ENCODE results near the gene PRRX2. TPM values are rescaled to one million over a fixed set of nuclear protein-coding genes. Genes with fewer than 3 reads are reported as not detected.
"Not testable (repeated sequence)": the region's sequence is repeated elsewhere in the genome, so short reads cannot be mapped to it uniquely, and the experiment has no call there.

Gene PRRX2
- total and polyA plus RNA-seq, 2 donors (not counting 1 experiment from before 2014, with no cell fraction given), result not detected

GRCh38 chr9:129656795-129657390, 8.6 kb upstream of the PRRX2 start:
- Histone ChIP-seq H3K27me3 (replicated peaks in 1 of 4; ENCODE audit: control extremely low read depth in 1 of 4, control insufficient read depth in 3 of 4, insufficient read depth in 4 of 4, low read length in 3 of 4) (peaks cover 0 to 3% (median 0%) of the 10 kb centered on the region in 4 experiments), H3K9me3 (ENCODE audit: control extremely low read depth in 1 of 3, control insufficient read depth in 2 of 3, insufficient read depth in 1 of 3, low read length in 2 of 3) (no peaks in the 10 kb centered on the region), H3K4me3 (ENCODE audit: control extremely low read depth in 1 of 5, extremely low read depth in 1 of 5, insufficient read depth in 1 of 5, low read depth in 2 of 5, low read length in 4 of 5) (no peak overlapping the region), H2AFZ (ENCODE audit: insufficient read depth, low read depth, low read length, poor library complexity, severe bottlenecking) (no peak overlapping the region), H3K4me2 (replicated peaks; ENCODE audit: low read depth, low read length, poor library complexity, severe bottlenecking) (no peak overlapping the region), H4K20me1 (ENCODE audit: control insufficient read depth, insufficient read depth, low read length, poor library complexity, severe bottlenecking) (no peaks in the 10 kb centered on the region), H3K36me3 (replicated peaks in 1 of 2; ENCODE audit: control extremely low read depth in 1 of 2, control insufficient read depth in 1 of 2, extremely low read depth in 1 of 2, insufficient read depth in 2 of 2, low read length in 1 of 2) (no peaks in the 10 kb centered on the region), H3K79me2 (ENCODE audit: control insufficient read depth, insufficient read depth, low read length) (no peaks in the 10 kb centered on the region), H3K4me1 (ENCODE audit: control insufficient read depth in 2 of 2, insufficient read depth in 2 of 2, low read length in 2 of 2) (no peaks in the 10 kb centered on the region), H3K27ac (ENCODE audit: low read length in 2 of 2) (no peak overlapping the region), H3K9ac (ENCODE audit: low read length) (no peak overlapping the region)
- H3K4me1 Mint-ChIP-seq, result no peaks in the 10 kb centered on the region
- H3K9me3 Mint-ChIP-seq (ENCODE audit: insufficient read depth), result no peaks in the 10 kb centered on the region
- intact Hi-C loops (cut with micrococcal nuclease), result no loop called here
- 97% methylated on average over 5 of the region's 12 CpGs for WGBS (ENCODE audit: insufficient coverage)
- ChIA-PET POLR2A (no interaction called here), CTCF (interaction anchor here (0.7 kb wide), 1 partner anchor 453 kb away, joined by 3 read pairs; no protein-coding TSS in a partner anchor)
- H3K27ac Mint-ChIP-seq, result no peak overlapping the region
- ATAC-seq (ENCODE audit: low read depth), result no peak
- TF ChIP-seq EZH2 (IDR thresholded peaks at IDR 0.05; ENCODE audit: borderline replicate concordance, insufficient read depth, low read depth, low read length, poor library complexity, severe bottlenecking), result no peak
- no peak for TF ChIP-seq CTCF (IDR thresholded peaks at IDR 0.05)
- DNase-seq, result no peak
- H3K4me3 Mint-ChIP-seq, result no peak overlapping the region
- H3K27me3 Mint-ChIP-seq, result peaks cover 16% of the 10 kb centered on the region

- Histone ChIP-seq H3K27me3 (replicated peaks in 1 of 4; ENCODE audit: control extremely low read depth in 1 of 4, control insufficient read depth in 3 of 4, insufficient read depth in 4 of 4, low read length in 3 of 4) (peaks cover 0 to 14% (median 2%) of the 10 kb centered on the region in 4 experiments), H3K4me2 (replicated peaks; ENCODE audit: low read depth, low read length, poor library complexity, severe bottlenecking) (no peak overlapping the region), H3K9ac (ENCODE audit: low read length) (no peak overlapping the region), H3K79me2 (ENCODE audit: control insufficient read depth, insufficient read depth, low read length) (no peaks in the 10 kb centered on the region), H2AFZ (ENCODE audit: insufficient read depth, low read depth, low read length, poor library complexity, severe bottlenecking) (no peak overlapping the region), H3K9me3 (ENCODE audit: control extremely low read depth in 1 of 3, control insufficient read depth in 2 of 3, insufficient read depth in 1 of 3, low read length in 2 of 3) (no peaks in the 10 kb centered on the region), H3K27ac (ENCODE audit: low read length in 2 of 2) (no peak overlapping the region), H3K4me1 (ENCODE audit: control insufficient read depth in 2 of 2, insufficient read depth in 2 of 2, low read length in 2 of 2) (peaks cover 6 to 8% of the 10 kb centered on the region in 2 donors), H3K36me3 (replicated peaks in 1 of 2; ENCODE audit: control extremely low read depth in 1 of 2, control insufficient read depth in 1 of 2, extremely low read depth in 1 of 2, insufficient read depth in 2 of 2, low read length in 1 of 2) (no peaks in the 10 kb centered on the region), H3K4me3 (ENCODE audit: control extremely low read depth in 1 of 5, extremely low read depth in 1 of 5, insufficient read depth in 1 of 5, low read depth in 2 of 5, low read length in 4 of 5) (no peak overlapping the region), H4K20me1 (ENCODE audit: control insufficient read depth, insufficient read depth, low read length, poor library complexity, severe bottlenecking) (no peaks in the 10 kb centered on the region)
- intact Hi-C loops (cut with micrococcal nuclease), result no loop called here
- ChIA-PET CTCF (no interaction called here), POLR2A (no interaction called here)
- no peak overlapping the region for H3K4me3 Mint-ChIP-seq
- no peaks in the 10 kb centered on the region for H3K9me3 Mint-ChIP-seq (ENCODE audit: insufficient read depth)
- H3K27ac Mint-ChIP-seq, result no peak overlapping the region
- DNase-seq (no peak), ATAC-seq (ENCODE audit: low read depth) (no peak)
- WGBS (ENCODE audit: insufficient coverage), result no CpG with 5 or more reads among the region's 2 CpGs
- H3K4me1 Mint-ChIP-seq, result peaks cover 7% of the 10 kb centered on the region
- peaks cover 18% of the 10 kb centered on the region for H3K27me3 Mint-ChIP-seq
- TF ChIP-seq EZH2 (IDR thresholded peaks at IDR 0.05; ENCODE audit: borderline replicate concordance, insufficient read depth, low read depth, low read length, poor library complexity, severe bottlenecking), result no peak
- no peak for TF ChIP-seq CTCF (IDR thresholded peaks at IDR 0.05)
Observed at GRCh38 chr9:129661029-129661428, 4.4 kb upstream of the PRRX2 start.

GRCh38 chr9:129662239-129662638, 3.2 kb upstream of the PRRX2 start:
- peaks cover 19% of the 10 kb centered on the region for H3K27me3 Mint-ChIP-seq
- H3K9me3 ChIP-seq (ENCODE audit: control extremely low read depth in 1 of 3, control insufficient read depth in 2 of 3, insufficient read depth in 1 of 3, low read length in 2 of 3); intact Hi-C loops (cut with micrococcal nuclease); POLR2A ChIA-PET; ATAC-seq (ENCODE audit: low read depth); H3K79me2 ChIP-seq (ENCODE audit: control insufficient read depth, insufficient read depth, low read length); H3K4me3 Mint-ChIP-seq; H3K27ac ChIP-seq (ENCODE audit: low read length in 2 of 2); H3K36me3 ChIP-seq (replicated peaks in 1 of 2; ENCODE audit: control extremely low read depth in 1 of 2, control insufficient read depth in 1 of 2, extremely low read depth in 1 of 2, insufficient read depth in 2 of 2, low read length in 1 of 2); H3K4me1 ChIP-seq (ENCODE audit: control insufficient read depth in 2 of 2, insufficient read depth in 2 of 2, low read length in 2 of 2); H2AFZ ChIP-seq (ENCODE audit: insufficient read depth, low read depth, low read length, poor library complexity, severe bottlenecking); H3K4me1 Mint-ChIP-seq; DNase-seq; H3K27ac Mint-ChIP-seq; H3K4me2 ChIP-seq (replicated peaks; ENCODE audit: low read depth, low read length, poor library complexity, severe bottlenecking); H3K9ac ChIP-seq (ENCODE audit: low read length); H3K9me3 Mint-ChIP-seq (ENCODE audit: insufficient read depth); CTCF ChIA-PET; H3K4me3 ChIP-seq (ENCODE audit: control extremely low read depth in 1 of 5, extremely low read depth in 1 of 5, insufficient read depth in 1 of 5, low read depth in 2 of 5, low read length in 4 of 5); H4K20me1 ChIP-seq (ENCODE audit: control insufficient read depth, insufficient read depth, low read length, poor library complexity, severe bottlenecking): not testable (repeated sequence)
- WGBS (ENCODE audit: insufficient coverage), result 60% methylated on average over 2 of the region's 3 CpGs
- peaks cover 0 to 24% (median 5%) of the 10 kb centered on the region in 4 experiments for H3K27me3 ChIP-seq (replicated peaks in 1 of 4; ENCODE audit: control extremely low read depth in 1 of 4, control insufficient read depth in 3 of 4, insufficient read depth in 4 of 4, low read length in 3 of 4)
